ENCODE results near the gene STARD10.

Gene STARD10

DNA sequence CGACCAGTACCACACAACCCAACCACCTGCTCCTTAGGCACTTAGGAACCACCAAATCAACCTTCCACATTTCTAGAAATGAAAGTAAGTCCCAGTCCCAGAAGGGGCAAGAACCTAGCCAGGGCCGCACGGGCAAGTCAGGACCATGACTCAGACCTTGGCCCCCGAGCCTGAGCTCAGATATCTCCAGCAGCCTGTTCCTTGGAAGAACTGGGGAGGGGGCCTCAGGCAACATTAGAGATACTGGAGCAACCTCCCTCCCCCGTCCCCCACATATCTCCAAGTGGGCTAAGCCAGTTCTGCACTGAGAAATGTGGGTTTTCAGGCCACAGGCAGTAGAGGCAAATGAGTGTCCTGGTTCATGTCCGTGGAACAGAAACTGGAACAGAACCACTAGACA lies 49.4 kb downstream of the STARD10 start:
- no peak for DNase-seq (ENCODE audit: low read depth)

DNA sequence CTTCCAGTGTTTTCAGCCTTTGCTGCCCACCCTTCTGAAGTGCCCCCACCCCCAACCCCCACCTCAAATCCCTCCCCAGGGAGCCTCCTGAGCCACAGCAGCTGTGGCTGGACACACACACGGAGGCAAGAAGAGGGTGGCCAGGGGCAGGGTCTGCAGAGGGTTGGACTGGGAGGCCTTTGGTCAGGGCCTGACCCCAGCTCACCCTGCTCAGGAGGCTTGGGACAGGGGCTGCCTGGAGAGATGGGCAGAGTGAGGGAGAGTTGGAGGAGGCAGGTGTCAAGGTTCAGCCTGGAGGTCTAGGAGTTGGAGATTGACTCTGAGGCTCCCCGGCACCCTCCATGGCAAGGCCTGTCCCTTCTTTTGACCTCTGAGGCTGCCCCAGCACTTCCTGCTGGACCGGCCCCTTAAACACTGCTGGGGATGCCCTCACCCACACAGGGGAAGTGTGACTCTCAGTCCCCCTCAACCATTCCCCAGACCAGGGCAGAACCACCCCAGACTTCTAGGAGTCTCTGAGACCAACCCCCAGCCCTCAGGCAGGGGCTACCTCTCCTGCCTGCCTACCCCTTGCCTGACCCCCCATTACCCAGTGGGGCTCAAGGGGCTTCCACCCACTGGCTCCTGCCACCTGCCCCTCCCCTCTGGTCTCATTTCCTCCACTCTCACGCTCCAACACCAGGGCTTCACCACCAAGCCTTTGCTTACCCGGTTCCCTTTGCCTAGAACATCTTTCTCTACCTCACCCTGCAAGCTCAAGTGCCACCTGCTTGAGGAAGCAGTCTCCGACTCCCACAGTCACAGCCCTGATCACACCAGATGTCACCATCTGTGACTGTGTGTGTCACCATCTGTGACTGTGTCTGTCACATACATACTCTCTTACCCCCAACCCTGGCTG lies 50.3 kb downstream of the STARD10 start:
- DNase-seq (ENCODE audit: low read depth), result no peak

DNA sequence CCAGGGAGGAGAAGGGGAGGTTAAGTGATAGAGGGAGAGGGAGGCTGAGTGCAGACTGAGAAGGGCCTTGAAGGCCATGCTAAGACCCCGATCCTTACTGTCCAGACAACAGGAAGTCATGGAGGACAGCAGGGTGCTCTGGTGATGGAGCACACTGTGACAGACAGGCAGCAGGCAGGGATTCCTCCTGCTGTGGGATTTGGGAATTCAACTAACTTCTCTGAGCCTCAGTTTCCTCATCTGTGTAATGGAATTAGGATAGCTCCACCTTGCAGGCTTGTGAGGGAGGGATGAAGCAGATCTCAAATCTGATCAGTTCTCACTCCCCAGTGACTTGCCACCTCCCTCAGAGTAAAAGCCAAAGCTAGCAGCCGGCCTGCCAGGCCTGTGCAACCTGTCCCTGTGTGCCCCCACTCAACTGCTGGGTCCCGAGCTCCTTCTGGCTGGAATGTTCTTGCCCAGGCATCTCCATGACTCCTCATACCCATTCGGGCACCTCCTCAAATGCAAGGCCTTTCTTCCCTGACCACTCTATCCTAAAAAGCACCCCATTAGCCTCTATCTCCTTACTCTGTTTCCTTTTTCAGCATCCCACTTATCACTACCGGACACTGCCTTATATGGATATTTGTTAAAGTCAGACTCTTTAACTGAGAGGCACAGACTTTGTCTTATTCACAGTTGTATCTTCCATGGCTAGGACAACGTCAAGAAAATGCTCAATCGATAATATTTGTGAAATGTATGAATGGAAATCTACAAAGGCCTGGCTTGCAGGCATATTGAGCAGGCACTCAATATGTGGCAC lies 51.1 kb downstream of the STARD10 start:
- DNase-seq (ENCODE audit: low read depth), result no peak

DNA sequence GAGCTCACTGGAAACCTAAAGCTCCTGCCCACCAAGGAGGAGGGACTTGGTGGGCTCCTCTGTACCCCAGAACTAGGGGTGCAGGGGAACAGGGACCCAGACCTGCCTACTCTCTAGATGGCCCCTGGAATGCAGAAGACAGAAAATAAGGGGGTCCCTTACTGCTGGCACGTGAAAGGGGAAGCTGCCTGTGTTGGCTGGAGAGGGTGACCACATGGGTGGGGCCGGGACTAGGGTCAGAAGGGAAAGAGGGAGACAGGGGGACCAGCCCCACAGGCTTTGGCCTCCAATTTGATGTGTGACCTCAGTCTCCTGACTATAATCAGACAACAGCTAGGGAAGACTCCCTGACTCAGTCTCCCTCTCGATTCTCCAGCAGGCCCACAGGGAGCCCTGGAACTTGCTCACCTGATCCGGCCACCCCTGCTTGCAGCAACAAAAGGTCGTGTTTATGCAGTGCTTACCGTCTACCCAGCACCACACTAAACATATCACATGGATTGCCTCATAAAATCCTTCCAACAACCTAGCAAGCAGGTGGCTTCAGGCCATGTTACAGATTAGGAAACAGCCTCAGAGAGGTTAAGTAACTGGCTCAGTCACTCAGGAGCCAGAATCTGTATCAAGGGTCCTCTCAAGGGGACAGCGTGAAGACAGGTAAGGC lies 51.9 kb downstream of the STARD10 start:
- no peak for DNase-seq (ENCODE audit: low read depth)

DNA sequence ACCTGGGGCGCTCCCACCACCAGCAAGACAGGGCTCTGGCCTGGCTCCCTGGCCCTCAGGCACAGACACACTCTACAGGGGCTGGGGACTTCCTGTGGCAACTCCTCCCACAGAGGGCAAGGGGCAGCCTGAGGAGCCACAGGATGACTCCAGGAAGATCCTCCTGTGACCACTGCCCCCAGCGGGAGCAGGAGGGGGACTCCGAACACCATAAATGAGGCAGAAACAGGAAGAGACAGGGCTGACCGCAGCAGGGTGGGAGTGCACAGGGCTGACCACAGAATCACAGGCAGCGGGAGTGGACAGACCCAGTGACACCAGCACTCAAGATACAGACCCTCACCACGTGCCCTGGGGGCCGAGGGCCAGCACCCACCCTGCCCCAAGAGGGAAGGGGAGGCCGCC lies 52.4 kb downstream of the STARD10 start:
- DNase-seq (ENCODE audit: low read depth), result no peak

DNA sequence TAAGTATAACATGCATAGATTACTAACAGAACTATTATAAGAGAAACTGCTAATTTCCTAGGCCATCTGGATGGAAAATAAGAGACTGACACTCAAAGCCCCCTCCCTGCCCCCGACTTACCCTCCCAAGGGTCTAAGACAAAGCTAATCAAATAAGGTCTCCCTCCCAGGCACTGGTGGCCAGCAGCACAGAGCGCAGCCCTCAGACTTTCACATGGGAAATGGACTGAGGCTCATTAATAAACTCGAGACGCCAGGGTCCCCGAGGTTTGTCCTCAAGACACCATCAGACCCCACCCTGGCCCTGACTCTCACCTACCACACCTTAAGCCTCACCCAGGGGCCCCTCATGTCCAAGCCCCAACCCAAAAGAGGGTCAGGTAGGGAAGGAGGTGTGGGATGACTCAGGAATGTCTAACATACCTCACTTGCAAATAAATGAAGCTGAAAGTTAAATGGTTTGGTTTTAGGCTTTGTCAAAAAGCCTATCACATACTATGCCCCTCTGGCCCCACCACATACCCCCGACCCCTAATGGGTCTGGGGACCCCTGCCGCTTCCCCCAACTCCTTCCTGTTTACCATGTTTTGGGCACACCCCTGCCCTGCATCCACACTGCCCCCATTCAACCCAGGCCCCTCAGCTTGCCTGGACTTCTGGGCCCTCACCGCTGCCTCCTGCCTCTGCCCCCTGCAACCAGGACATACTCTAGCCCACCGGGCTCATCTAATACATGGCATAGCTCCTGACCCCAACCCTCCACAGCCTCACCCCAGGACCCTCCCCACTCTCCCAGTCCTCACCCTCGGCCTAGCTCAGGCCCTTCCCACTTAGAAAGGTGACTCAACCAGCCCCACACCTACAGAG lies 53.1 kb downstream of the STARD10 start:
- DNase-seq (ENCODE audit: low read depth), result no peak

DNA sequence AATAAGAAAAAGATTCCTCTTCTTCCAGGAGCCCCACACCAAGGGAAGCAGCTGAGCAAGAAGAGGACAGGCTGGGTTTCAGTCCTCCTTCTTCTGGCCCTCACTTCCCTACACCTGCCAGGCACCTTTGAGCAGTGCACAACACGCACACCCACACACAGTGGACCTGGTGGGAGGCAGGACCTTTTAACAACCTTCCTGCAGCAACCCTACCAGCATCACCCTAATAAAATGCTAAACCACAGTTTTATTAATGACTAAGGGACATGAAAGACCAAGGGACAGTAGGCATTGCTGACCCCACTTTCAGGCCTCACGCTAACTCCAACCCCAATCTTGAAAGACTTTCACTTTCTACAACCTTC lies 53.8 kb downstream of the STARD10 start:
- DNase-seq (ENCODE audit: low read depth), result no peak

DNA sequence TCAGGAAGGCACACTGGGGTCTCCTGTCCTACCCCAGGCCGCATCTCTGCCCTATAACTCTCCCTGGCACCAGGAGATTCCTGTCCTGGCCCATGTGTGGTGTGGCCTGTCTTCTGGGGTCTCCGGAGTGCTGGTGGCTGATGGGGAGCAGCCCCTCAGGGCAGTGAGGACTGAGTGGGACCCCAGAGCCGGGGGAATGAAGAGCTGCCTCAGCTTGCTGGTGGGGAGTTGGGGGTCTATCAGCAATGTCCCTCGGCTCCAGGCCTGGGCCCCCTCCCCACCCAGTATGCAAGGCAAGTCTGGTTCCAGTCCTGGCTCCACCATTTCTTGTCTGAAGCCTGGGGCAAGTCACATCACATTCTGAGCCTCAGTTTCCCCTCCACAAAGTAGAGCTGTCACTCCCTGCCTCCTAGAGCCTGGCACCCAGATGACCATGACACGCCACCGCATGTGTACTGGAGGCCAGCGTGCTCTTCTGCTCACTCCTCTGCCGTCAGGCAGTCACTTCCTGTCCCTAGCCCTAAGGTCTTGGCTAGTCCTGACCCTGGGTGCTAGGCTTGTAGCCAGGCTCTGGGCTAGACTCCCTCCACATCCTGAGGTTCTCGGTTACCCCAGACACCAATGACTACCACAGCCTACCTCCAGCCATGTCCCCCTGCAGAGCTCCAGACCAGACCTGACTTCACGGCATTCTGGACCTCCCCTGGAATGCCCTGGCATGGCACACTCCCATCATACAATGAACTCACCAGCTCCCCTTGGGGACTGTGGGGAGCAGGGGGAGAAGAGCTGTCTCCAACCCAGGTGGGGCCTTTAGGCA lies 54.4 kb downstream of the STARD10 start:
- DNase-seq (ENCODE audit: low read depth), result no peak

DNA sequence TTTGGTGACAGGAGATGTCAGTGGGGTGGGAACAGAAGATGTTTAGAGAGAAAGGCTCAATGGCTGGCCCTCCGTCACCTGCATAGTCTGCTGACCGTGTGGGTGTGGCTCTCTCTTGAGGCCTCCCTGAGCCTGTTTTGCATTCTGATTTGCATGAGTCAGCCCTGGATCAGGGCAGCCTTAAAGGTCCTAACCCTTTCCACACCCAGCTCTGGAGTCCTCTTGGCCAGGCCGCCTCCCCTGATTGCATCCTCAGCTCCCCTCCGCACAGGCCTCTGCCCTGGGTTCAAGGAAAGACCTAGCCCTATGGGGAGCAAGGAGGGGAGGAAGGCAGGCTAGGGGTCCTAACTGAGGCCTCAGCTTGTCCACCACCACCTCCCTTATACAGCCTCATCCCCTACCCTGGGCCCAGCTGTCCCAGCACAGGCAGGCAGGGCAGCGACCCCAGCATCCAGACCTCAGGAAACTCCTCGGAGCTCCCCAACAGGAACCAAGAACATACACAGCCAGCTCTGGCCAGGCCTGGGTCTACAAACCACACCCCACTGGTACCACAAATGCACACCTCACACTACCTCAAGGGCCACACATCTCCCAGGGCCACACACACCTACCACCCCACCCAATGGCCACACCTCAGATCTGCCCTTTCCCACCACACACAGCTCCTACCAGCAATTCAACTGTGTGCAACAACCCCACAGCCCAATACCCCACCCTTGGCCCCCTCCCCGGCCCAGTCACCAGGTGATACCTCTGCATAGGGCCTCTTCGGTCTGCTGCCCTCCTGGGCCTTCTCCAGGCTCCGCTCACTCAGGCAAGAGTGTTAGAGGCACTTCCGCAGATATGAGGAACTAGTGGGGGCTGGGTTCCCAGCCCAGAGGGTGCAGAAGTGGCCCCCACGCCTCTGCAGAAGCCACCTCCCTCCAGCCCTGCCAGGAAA lies 55.4 kb downstream of the STARD10 start:
- DNase-seq (ENCODE audit: low read depth), result no peak

DNA sequence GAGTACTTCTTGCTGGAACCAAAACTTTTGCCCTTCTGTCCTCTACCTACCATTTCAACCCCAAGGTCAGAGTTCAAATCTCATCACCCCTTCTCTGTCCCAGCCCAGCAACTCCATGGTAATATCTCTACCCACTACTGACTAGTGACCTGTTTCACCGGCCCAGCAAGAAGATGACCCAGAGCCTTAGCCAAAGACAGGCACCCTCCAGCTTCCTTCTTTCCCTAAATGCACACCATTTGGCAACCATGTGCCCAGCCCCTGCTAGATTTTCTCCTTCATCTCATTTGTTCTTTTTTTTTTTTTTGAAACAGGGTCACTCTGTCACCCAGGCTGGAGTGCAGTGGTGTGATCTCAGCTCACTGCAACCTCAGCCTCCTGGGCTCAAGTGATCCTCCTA lies 56.5 kb downstream of the STARD10 start:
- DNase-seq (ENCODE audit: low read depth), result no peak

DNA sequence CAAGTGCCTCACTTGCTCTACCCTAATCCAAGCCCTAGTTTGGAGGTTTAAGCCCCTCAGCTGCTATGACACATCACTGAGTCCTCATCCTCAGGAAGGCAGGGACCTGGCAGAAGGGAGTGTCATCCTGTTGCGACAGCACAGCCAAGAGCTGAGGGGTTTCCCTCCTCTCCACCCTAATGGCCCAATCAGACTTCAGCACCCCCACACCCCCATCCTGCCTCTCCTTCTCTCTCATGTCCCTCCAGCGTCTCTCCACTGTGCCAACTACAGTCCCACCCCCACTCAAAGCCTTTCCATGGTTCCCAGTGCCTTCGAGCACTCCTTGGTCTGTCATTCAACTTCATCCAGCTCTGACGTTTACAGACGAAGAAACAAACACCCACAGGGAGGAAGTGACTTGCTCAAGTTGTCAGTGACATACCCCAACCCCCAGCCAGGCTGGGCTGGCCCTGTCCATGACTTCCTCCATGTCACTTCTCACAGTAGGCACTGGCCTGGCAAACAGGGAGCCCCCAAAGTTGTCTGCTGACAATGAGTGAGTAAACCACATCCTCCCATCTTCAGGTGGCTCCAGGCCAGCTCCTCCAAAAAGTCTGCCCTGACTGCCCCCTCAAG lies 57.3 kb downstream of the STARD10 start:
- peak; percentile 42 for DNase-seq (ENCODE audit: low read depth)

DNA sequence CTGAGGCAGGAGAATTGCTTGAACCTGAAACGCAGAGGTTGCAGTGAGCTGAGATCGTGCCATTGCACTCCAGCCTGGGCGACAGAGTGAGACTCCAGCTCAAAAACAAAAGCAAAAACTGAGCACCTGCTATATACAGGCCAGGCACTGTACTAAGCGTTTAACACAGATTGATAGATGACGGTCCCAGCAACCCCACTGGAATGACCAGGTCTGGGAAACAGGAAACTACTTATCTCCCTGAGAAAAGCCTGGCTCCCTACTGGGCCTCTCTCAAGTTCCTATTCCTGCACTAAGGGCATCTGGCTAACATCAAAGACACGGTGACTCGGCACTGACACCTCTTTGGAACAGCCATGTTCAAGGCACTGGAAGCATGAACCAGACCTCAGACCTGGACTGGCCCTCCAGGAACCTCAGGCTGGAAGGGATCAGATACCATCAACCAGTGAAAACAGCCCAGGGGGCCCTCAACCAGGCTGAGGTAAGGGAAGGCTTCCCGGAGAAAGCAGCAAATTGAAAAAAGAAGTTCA lies 58.3 kb downstream of the STARD10 start:
- DNase-seq (ENCODE audit: low read depth), result no peak

DNA sequence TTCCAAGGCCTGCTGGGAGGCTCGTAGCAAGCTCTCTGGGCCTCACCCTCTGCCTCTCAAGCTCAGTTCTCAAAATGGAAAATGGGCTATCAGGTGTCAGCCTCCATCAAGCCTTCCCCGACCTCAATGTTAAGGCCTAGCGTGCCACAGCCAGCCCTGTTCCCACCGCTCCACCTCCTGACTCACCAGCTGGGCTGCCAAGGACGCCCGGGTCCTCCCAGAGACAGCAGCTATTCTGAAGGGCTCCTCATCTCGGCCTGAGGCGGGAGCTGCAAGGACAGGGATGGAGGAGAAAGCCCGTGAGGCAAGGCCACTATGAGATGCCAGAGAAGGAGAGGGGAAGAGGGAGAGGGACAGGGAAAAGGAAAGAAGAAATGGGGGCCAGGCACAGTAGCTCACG lies 61.5 kb downstream of the STARD10 start:
- DNase-seq (ENCODE audit: low read depth), result no peak

DNA sequence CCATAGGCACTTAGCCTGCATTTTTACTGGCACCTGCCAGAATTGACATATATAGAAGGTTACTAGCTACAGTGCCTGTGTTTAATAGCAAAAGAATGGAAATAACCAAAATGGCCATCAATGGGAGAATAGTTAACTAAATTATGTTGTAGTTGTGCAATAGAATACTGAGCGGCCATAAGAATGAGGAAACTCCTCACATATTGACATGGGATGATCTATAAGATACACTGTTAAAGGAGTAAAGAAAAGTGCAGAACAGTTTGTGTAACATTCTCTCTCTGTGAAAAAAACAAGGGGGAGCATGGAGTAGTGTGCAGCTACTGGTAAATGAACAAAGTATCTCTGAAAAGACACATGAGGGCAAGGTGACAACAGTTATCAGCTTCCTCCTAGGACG lies 63.1 kb downstream of the STARD10 start:
- no peak for DNase-seq (ENCODE audit: low read depth)

DNA sequence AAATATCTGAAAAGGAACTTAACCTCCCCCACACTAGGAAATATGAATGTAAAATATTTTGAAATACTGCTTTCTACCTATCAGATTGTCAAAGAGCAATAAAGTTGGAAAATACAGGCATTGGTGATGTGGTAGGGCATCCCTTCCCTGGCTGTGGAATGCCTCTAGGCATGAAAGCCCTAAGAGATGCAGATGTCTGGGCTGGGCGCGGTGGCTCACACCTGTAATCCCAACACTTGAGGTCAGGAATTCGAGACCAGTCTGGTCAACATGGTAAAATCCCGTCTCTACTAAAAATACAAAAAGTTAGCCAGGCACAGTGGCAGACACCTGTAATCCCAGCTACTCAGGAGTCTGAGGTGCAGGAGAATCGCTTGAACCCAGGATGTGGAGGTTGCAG lies 63.6 kb downstream of the STARD10 start:
- DNase-seq (ENCODE audit: low read depth), result no peak

DNA sequence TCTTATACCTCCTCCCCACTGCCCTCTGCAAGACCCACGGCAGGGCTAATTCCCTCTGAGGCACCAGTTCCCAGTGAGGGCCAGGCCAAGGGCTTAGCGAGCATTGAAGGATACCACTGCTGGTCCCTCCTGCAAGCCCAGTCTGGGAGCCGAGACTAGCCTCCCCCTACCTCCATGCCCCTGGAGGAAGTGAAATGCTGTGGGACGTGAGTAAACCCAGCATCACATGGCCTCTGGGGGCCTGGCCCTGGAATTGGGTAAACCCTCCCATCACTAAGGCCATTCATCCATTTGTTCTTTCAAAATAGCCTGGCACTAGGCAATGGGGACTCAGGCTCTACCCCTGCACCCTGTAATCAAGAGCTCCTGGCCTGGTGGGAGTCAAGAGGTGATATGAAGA lies 66.3 kb downstream of the STARD10 start:
- DNase-seq (ENCODE audit: low read depth), result no peak

DNA sequence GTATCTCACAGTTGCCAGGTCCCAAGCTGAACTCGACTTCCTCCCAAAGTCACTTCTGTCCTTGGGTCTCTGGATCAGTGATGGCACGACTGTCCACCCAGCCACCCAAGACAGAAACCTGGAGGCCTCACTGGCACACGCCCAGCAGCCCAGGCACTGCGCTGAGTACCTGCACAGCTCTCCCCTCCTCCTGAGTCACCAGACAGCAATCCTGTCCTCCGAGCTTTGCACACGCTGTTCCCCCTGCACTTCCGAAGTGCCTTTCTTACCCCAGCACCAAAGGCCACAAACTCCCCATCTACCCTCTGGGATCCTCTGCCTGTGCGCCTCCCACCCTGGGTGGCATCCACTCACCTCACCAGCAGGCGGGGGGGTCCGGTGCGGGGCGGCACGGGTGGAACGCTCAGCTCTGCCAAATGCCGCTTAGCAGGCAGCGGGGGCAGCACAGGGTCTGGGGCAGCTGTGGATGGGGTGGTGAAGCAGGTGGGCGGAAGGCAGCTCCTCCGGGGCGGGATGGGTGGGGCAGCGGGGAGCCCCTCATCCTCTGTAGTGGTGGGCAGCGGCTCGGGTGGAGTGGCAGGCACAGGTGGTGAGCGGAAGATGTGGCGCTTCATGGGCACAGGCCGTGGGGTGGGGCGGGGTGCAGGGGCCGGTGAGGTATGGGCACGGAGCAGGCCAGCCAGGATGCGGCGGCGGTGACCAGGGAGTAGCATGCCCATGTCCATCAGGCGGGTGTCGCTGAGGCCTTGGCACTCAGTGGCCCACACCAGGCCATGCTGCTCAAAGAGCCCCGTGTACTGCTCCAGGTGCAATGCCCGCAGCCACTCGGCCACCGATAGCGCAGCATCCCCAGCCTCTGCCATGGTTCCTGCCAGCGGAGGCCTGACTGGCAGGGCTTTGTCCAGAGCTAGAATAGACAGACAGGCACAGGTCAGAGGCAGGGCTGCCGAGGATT lies 67.3 kb downstream of the STARD10 start:
- DNase-seq (ENCODE audit: low read depth), result no peak

DNA sequence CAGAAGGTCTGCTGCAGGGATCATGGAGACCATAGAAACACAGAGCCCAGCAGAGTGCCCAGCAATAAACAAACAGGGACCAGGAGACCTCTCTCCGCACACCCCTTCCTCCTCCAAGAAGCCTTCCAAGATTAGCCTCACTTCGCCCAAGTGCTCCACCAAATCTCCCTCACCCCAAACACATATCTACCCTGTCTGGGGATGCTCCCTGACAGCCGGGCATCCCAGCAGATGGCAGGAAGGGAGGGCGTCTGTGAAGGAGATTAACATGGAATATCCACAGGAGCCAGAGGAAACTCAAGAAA lies 68.2 kb downstream of the STARD10 start:
- no peak for DNase-seq (ENCODE audit: low read depth)

Data from stimulated activated CD8-positive, alpha-beta memory T cell treated with anti-CD3 and anti-CD28 coated beads, Interleukin-12 subunit alpha, Interleukin-12 subunit beta, amount 100 ng/mL, for 4 hours (primary cell).